Natural killer cell (primary cell): ENCODE measurements around the gene GPR34. TPM values are rescaled to one million over a fixed set of nuclear protein-coding genes. Genes with fewer than 3 reads are reported as not detected.

Experiments
- ATAC-seq, 3 donors: fragments of 150-1000 bp in 2 of 3; fragments of 200-7000 bp in 1 of 3; cut with Tn5 transposase; 1 replicate in 1 of 3; 2 replicates in 2 of 3; pipeline ENCODE4 v1.10.0; 2021; ENCODE audit warnings: mild to moderate bottlenecking in 2 of 3, moderate library complexity in 2 of 3
- DNase-seq, 2 donors: peaks; one replicate each; pipeline versions ENCODE4 v3.0.0 to v3.0.0-alpha.2; 2013 to 2021; ENCODE audit warnings: mixed read lengths in 1 of 2
- H3K27ac ChIP-seq: one replicate; pipeline ENCODE4 v1.5.1; 2013; ENCODE audit warnings: mild to moderate bottlenecking, low read length
- H3K27me3 ChIP-seq: one replicate; pipeline ENCODE4 v1.6.1; 2013; ENCODE audit warnings: low read length; ENCODE audit not compliant: control insufficient read depth, insufficient read depth
- H3K36me3 ChIP-seq: one replicate; pipeline ENCODE4 v1.6.1; 2013; ENCODE audit warnings: low read length; ENCODE audit not compliant: control insufficient read depth, insufficient read depth
- H3K4me1 ChIP-seq: one replicate; pipeline ENCODE4 v1.6.1; 2013; ENCODE audit warnings: low read length; ENCODE audit not compliant: control insufficient read depth, insufficient read depth
- H3K4me3 ChIP-seq: one replicate; pipeline ENCODE4 v1.5.1; 2013; ENCODE audit warnings: low read length
- H3K9me3 ChIP-seq: one replicate; pipeline ENCODE4 v1.6.1; 2013; ENCODE audit warnings: low read length; ENCODE audit not compliant: control insufficient read depth, insufficient read depth
- H3K27ac Mint-ChIP-seq, 2 donors: one replicate each; pipeline ENCODE4 v1.8.0; 2022; ENCODE audit warnings: mild to moderate bottlenecking in 2 of 2, mixed read lengths in 2 of 2, moderate library complexity in 1 of 2
- H3K27me3 Mint-ChIP-seq, 2 donors: one replicate each; pipeline ENCODE4 v1.8.0; 2022; ENCODE audit warnings: low read depth in 2 of 2, mixed read lengths in 2 of 2
- H3K36me3 Mint-ChIP-seq: one replicate; pipeline ENCODE4 v1.8.0; 2022; ENCODE audit warnings: mixed read lengths
- H3K4me1 Mint-ChIP-seq, 2 donors: one replicate each; pipeline ENCODE4 v1.8.0; 2022; ENCODE audit warnings: mixed read lengths in 2 of 2
- H3K4me3 Mint-ChIP-seq: one replicate; pipeline ENCODE4 v1.8.0; 2022; ENCODE audit warnings: mild to moderate bottlenecking, moderate library complexity, mixed read lengths
- H3K9me3 Mint-ChIP-seq, 2 donors: one replicate each; pipeline ENCODE4 v1.8.0; 2022; ENCODE audit warnings: mixed read lengths in 2 of 2
- CTCF ChIP-seq: fragments of 200-600 bp; IDR thresholded peaks from one replicate; pipeline ENCODE4 v1.8.0; 2022; ENCODE audit warnings: antibody characterized with exemption
- WGBS: methylation state at CpG from one replicate; pipeline ENCODE4 v1.1.7; 2013; ENCODE audit warnings: missing lambda C conversion rate; ENCODE audit not compliant: insufficient coverage; 5-methylcytosine and 5-hydroxymethylcytosine counted together
- intact Hi-C: fragments of 100-400 bp; cut with micrococcal nuclease; formaldehyde crosslinking; loops from one replicate; pipeline ENCODE4 v1.14.2; 2022
- total RNA-seq, 4 donors: library from RNA; stranded (reverse); fragments of 120-200 nt in 1 of 4; gene quantifications; one replicate each; pipeline versions ENCODE4 v1.2.3 to v1.2.4, GENCODE V29; 2013 to 2022

Gene GPR34
- total RNA-seq, 3 donors from 2014 or later (not counting 1 experiment from before 2014, with no cell fraction given), result 0.61 to 6.0 (median 0.68) TPM

- no peak overlapping the region for H3K4me3 Mint-ChIP-seq
- no peaks in the 10 kb centered on the region for H3K36me3 Mint-ChIP-seq
- intact Hi-C loops, result no loop called here
- no peaks in the 10 kb centered on the region for H3K9me3 Mint-ChIP-seq
- peaks cover 18 to 61% of the 10 kb centered on the region in 2 donors for H3K27me3 Mint-ChIP-seq
- H3K4me3 ChIP-seq, result no peak overlapping the region
- peaks cover 16 to 32% of the 10 kb centered on the region in 2 donors for H3K4me1 Mint-ChIP-seq
- ATAC-seq (no peak), DNase-seq (no peak)
- H3K27me3 ChIP-seq, result no peaks in the 10 kb centered on the region
- H3K9me3 ChIP-seq, result no peaks in the 10 kb centered on the region
- H3K4me1 ChIP-seq, result peaks cover 8% of the 10 kb centered on the region
- H3K27ac Mint-ChIP-seq, result no peak overlapping the region
- no peak for TF ChIP-seq CTCF
- H3K36me3 ChIP-seq, result no peaks in the 10 kb centered on the region
- WGBS, result 95% methylated on average over 5 of the region's 5 CpGs
- H3K27ac ChIP-seq, result no peak overlapping the region
Measured at GRCh38 chrX:41711021-41711667, 22.4 kb downstream of the GPR34 start.

DNA sequence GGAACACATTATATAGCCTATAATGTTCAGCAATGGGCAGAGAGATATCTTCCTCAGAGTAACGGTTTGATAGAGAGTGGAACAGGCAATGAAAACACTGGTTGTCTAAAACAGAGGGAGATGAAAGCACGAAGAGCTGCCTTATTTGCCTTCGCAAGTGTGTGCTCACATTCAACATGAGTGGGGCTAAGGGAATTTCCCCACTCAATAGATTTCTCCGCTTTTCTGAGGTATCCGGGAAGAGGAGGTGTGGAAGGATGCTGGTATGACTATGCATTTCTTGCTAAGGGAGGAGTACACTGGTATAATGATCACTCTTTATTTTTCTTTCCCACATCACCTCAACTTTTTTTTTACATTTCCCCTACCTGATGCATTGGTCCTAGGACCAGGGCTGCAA is 27.4 kb downstream of the GPR34 start:
- no peak for TF ChIP-seq CTCF

GRCh38 chrX:41716767-41717473 is 28.1 kb downstream of the GPR34 start:
- H3K27me3 Mint-ChIP-seq, result peaks cover 16 to 34% of the 10 kb centered on the region in 2 donors
- no peak overlapping the region for H3K27ac ChIP-seq
- ATAC-seq (no peak), DNase-seq (no peak)
- H3K4me1 Mint-ChIP-seq, result peaks cover 39% of the 10 kb centered on the region in 2 donors
- intact Hi-C loops, result no loop called here
- WGBS, result 81% methylated on average over 12 of the region's 12 CpGs
- no peaks in the 10 kb centered on the region for H3K36me3 ChIP-seq
- no peak overlapping the region for H3K4me3 ChIP-seq
- no peaks in the 10 kb centered on the region for H3K36me3 Mint-ChIP-seq
- no peak for TF ChIP-seq CTCF
- no peaks in the 10 kb centered on the region for H3K9me3 Mint-ChIP-seq
- no peaks in the 10 kb centered on the region for H3K27me3 ChIP-seq
- peaks cover 35% of the 10 kb centered on the region for H3K4me1 ChIP-seq
- no peak overlapping the region for H3K27ac Mint-ChIP-seq
- H3K4me3 Mint-ChIP-seq, result peak overlapping the region; percentile 41
- peaks cover 14% of the 10 kb centered on the region for H3K9me3 ChIP-seq

More for the DNA sequence above, 27.4 kb downstream of the GPR34 start:
- H3K9me3 ChIP-seq, result peaks cover 14% of the 10 kb centered on the region
- Mint-ChIP-seq H3K4me3 (no peak overlapping the region), H3K4me1 (peaks cover 33 to 34% of the 10 kb centered on the region in 2 donors), H3K9me3 (no peaks in the 10 kb centered on the region), H3K27ac (no peak overlapping the region), H3K36me3 (no peaks in the 10 kb centered on the region), H3K27me3 (peaks cover 12 to 29% of the 10 kb centered on the region in 2 donors)
- peaks cover 35% of the 10 kb centered on the region for H3K4me1 ChIP-seq
- H3K27me3 ChIP-seq, result no peaks in the 10 kb centered on the region
- H3K27ac ChIP-seq, result no peak overlapping the region
- no peaks in the 10 kb centered on the region for H3K36me3 ChIP-seq
- DNase-seq, result no peak
- WGBS, result 78% methylated on average over 3 of the region's 5 CpGs
- no peak for ATAC-seq
- no peak overlapping the region for H3K4me3 ChIP-seq
- intact Hi-C loops, result no loop called here
